Head of caudate nucleus (tissue), 42 donors: ENCODE results near the gene PRDM8.
"Not testable (repeated sequence)": the region's sequence is repeated elsewhere in the genome, so short reads cannot be mapped to it uniquely, and the experiment has no call there.

Source experiments
- DNase-seq, 42 donors: peaks; one replicate each; pipeline versions ENCODE4 v3.0.0 to v3.0.0-alpha.2; 2020 to 2021; ENCODE audit warnings: mixed read lengths in 7 of 42
- intact Hi-C: fragments of 100-400 bp; cut with DNase I; formaldehyde crosslinking; loops from one replicate; pipeline ENCODE4 v1.15.0; 2022

PRDM8 gene

DNA sequence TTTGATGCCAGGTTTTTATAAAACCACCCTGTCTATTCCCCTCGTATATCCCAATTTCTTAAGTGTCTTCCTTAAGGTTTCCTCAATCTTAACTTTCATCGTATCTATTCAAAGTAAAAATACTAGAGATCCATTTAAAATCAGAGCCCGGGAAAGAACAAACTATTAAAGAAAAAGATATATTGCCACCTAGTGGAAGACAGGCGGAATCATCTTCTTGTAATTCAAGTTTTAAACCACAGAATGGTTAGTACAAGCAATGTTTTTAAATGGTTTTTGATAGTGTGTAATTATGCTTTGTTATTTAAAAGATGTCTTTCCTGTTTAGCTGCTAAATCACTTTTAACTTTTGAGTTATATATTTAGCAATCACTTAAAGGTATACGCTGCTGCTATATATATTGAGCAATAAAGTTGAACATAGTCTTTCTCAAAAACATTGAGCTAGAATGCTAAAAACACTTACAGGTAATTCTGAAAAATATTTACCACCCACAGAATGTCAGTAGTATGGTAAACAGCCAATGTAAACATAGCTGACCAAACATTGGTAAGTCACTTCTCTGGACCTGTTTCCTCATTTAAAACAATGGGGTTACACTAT is 18.2 kb downstream of the PRDM8 start:
- DNase-seq: no peak
- intact Hi-C loops: loop anchor here (2.0 to 10.0 kb wide), 2 partner anchors 31 to 1261 kb away; no protein-coding TSS in a partner anchor

DNA sequence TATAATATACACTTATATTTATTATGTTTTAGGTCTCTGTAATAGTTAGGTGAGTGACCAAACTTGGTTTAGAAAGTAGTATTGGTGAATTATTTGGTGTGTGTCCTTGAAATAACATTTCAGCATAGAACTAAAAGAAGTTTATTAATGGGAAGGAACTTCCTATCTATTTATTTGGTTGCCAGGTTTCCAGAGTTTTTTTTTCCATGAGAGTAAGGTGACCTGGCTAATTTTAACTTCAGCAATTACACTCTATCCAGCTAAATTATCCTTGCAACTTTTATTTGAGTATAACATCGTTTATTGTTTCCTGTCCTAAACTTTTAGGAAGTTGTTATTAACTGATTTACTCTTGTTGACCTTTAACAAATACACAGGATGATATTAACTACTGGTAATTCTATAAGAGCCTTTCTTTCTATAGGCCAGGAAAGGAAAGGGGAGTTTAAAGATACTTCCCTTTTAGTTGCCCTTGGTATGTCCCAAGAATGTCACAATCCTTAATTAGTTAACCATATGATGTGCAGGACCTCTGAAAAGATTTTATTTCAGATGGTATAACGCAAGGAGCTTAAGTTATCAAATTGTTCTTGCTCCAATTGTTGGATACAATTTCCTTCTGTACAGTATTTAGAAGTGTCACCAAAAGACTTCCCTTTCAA is 18.9 kb downstream of the PRDM8 start:
- intact Hi-C loops: loop anchor here (10.0 kb wide), 1 partner anchor 1261 kb away; no protein-coding TSS in a partner anchor
- no peak for DNase-seq

- intact Hi-C loops: loop anchor here (10.0 kb wide), 1 partner anchor 1265 kb away; no protein-coding TSS in a partner anchor
- no peak for DNase-seq
Observed at GRCh38 chr4:80219301-80220025, 22.2 kb downstream of the PRDM8 start.

DNA sequence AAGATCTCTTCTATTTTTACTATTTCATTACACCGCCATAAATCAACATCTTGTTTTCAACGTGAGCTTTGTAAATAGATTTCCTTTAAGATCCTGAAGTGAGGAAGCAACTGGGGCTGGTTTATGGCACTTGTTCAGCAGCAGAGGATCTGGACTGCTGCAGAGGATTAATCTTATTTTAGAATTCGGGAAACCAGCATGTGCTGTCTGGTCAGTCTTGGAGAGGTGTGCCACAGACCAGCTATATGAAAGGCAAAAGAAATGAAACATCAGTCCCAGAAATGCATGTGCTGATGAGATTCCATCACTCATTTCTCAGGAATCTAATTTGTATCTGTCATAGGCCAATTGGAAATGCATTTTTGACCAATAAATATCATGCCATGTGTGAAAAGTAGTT is 23.4 kb downstream of the PRDM8 start:
- intact Hi-C loops: no loop called here
- DNase-seq: no peak

DNA sequence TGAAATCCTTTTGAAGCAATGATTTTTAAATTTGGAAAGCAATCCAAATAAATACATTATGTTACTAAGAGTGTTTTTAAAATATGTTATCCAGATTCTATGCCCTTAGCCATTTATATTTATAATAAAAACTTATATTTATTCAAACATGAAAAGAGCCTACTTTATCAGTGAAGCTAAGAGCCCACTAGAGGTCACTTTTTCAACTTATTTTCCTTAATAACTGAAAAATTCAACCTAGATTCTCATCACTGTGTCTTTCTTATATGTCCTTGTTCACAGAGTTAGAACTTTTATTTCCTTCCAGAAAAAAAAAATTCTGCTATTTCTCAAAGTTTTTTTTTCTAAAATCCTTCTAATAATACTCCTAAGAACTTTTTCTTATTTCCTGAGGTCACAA is 23.9 kb downstream of the PRDM8 start:
- intact Hi-C loops: no loop called here
- DNase-seq: no peak

DNA sequence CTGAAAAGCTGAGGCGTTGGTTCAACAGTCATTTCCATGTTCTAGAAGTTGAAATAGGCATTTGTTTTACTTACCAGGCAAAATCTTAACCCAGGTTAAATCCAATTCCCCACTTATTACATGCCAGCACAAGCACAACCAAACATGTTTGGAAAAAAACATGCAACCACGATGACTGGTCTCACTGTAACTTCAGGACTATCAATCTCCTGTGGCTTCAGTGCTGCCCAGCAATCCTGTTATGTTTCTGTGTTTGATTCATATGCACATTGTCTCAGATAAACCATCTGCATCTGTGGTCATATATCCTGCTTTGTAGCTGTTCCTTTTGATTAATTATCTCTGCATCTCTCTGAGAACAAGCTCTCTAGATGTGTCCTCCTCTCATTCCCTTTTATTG is 28.3 kb downstream of the PRDM8 start:
- intact Hi-C loops: no loop called here
- DNase-seq: no peak

GRCh38 chr4:80226094-80226493 is 28.8 kb downstream of the PRDM8 start:
- intact Hi-C loops: no loop called here
- DNase-seq: no peak

DNA sequence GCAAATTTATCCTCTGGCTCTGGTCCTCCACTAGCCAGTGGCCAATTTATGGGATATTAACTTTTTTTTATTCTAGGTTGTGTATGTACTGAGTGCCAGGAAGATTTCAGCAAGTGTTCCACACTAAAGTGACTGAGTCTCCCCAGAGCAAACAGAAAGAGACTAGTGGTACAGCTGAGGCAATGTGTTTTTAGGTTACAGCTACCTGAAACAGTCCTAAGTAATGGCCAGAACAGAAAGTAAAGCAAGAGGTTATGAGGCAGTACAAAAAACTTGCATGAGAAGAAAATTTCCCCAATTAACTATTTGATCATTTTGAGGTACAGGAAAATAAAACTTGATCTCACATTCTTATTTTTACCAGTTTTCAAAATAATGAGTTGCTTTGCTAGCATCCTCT is 31.2 kb downstream of the PRDM8 start:
- DNase-seq: no peak
- intact Hi-C loops: no loop called here

- intact Hi-C loops: no loop called here
- DNase-seq: no peak
Observed at GRCh38 chr4:80229128-80229527, 31.8 kb downstream of the PRDM8 start.

DNA sequence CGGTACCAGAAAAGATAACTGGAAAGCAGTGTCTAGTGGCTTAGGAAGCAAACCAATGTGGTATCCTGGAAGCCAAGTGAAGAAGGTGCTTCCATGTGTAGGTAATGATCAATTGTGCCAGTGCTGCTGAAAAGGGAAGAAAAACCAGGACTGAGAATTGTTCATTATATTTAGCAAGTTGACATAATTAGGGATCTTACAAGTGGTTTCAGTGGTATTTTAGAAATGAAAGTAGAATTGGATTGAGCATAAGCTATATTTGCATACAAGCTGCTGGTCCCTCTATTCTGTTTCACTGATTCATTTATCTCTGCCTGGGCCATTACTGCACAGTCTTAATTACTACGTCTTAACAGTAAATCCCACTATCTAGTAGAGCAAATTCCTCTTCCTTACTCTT is 32.3 kb downstream of the PRDM8 start:
- DNase-seq: no peak
- intact Hi-C loops: no loop called here

DNA sequence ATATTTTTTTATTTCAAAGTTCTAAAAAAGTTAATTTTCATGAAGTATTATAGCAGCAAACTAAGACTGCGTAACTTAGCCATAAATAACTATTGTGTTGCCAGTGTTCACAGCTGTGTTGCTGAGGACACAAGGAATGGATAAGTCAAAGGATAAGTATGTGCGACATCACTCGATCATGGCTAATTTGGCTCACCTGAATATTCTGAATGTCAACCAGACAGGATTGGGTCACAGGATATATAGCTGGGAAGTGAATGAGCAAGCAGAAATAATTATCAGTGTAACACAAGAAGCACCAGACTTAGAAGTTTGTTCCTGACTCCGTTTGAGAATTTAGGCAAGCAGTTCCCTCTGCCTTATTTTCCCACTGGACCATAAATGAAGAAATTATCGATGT is 33.9 kb downstream of the PRDM8 start:
- DNase-seq: no peak
- intact Hi-C loops: no loop called here

DNA sequence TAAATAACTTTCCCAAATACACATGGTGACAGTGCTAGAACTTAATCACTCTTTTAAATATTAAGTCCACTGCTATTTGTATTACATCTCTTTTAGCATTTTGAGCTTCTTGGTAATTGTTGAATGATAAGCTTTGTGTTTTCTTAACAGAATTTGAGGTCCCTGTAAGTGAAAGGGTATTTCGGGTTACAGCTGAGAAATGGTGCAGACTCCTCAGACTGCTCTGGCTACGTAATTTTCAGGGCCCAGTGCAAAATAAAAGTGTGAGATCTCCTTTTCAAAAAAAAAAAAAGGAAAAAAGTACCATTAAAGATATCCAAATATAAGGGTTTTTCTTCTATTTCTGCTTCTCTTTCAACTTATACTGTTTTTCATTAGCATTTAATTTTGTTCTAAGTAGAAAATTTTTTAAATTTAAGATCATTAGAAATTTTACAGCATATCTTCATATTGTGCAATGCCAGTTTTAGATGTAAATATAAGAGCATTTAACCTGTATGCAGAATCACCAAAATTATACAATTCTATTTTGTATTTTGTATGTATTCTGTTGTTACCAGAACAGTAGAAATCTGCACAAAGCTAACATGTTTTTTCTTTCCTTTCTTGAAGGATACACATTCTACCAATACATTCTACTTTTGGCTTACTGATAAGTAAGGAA is 35.5 kb downstream of the PRDM8 start:
- intact Hi-C loops: no loop called here
- DNase-seq: no peak

DNA sequence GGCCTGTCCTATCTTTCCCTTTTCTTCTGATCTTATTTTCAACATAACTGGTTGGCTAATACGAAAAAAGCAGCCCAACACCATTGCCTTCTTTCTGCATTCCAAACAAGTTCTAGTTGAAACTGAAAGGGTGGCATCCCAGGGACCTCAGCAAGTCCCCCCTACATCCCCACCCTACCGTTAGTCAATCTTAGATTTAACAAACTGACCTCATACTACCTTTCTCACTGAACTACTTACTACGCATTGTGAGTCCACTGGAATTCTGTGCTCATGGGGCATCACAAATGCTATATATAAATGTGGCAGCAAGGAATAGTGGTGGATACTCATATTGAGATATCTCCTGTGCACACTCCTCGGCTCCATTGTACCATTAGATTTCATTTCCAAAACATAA is 36.1 kb downstream of the PRDM8 start:
- intact Hi-C loops: no loop called here
- no peak for DNase-seq

GRCh38 chr4:80235451-80235850 is 38.1 kb downstream of the PRDM8 start:
- intact Hi-C loops: no loop called here
- no peak for DNase-seq

GRCh38 chr4:80237992-80238391 is 40.7 kb downstream of the PRDM8 start:
- DNase-seq: no peak
- intact Hi-C loops: no loop called here

DNA sequence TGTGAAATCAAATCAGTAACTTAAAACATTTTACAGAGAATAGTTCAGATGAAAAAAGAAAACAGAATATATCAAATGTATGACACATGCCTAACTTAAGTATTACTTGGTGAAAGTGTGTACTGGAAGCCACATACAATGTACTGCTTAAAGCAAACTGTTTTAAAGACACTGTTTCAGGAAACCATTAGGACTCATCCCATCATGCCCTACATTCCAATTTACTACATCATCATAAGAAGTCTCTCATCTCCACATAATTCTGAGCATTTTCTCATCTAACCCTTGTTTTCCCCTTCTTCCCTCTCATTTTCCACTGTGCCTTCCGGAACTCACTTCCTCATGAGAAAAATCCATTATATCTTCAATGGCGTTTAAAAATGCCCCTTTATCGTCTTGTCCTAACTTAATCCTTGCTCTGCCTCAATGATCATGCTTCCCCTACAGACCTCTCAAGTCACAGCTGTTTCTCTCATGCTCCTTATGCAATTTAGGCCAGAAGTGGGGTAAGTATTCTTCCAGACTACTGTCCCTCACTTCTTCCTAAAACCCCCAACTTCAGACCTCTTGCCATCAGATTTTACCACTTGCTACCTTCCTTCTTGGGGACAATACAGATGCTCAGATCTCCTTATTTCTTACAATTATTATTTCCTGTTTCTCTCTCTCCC is 42.3 kb downstream of the PRDM8 start:
- intact Hi-C loops: no loop called here
- DNase-seq: no peak

- intact Hi-C loops: no loop called here
- no peak for DNase-seq
Observed at GRCh38 chr4:80240976-80241375, 43.7 kb downstream of the PRDM8 start.

DNA sequence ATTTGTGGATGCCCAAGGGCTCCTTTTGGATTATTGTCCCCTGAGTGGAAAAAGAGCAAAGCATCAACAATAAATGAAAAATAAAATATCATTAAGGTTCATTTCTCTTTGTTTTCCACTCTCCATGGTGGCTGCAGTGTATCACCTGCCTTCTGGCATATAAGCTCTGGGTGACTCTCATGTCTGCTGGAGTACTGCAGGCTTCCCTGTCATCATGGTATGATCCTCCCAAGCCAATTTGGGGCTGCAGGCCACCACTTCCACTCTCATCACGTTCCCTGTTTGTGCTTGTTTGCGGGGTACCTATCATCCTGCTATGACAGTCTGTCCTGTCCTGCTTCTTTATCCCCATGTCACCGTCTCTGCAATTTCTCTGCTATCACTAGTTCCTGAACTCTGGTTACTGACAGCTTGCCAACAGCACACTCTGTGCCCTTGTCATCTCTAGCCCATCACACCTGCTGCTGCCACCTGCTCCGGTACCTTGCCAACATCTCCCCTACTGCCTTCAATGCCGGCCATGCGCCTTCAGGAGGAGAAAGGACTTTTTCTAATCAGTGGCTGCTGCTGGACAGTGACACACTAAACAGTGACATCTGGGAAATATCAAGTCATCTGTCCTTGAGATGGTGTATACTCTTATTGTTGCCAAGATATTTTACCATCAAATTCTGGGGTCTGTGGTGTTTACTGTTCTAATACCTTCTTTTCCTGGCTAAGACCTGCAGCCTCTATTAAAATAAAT is 46.1 kb downstream of the PRDM8 start:
- intact Hi-C loops: no loop called here

GRCh38 chr4:80247484-80247883 is 50.2 kb downstream of the PRDM8 start:
- DNase-seq, intact Hi-C loops: not testable (repeated sequence)

More for the DNA sequence above, 46.1 kb downstream of the PRDM8 start:
- no peak for DNase-seq
